Stimulated activated naive CD4-positive, alpha-beta T cell (primary cell): ENCODE data around the gene KRTAP4-12.
A peak's percentile ranks its signal among the peaks of the same experiment; 100 is the strongest.
"Not testable (repeated sequence)": the region's sequence is repeated elsewhere in the genome, so short reads cannot be mapped to it uniquely, and the experiment has no call there.

ENCODE experiments used
- DNase-seq, 6 experiments: peaks; one replicate each; lab custom pipeline; 2025; lab: John Stamatoyannopoulos, UW

KRTAP4-12 gene

GRCh38 chr17:41123991-41124371 is at the start of gene KRTAP4-12:
Gene KRTAP4-12 (minus strand): TSS chr17:41124182. CDS start chr17:41124122, 60 bp downstream.
- not testable (repeated sequence) for DNase-seq

- DNase-seq = no peak
These were observed 47.9 kb upstream of the KRTAP4-12 start for GRCh38 chr17:41171886-41172285.

GRCh38 chr17:41168121-41168520 is 44.1 kb upstream of the KRTAP4-12 start, which contains the start of gene KRTAP4-3:
Gene KRTAP4-3 (minus strand): TSS chr17:41168221. CDS start chr17:41168172, 49 bp downstream.
- DNase-seq = no peak

GRCh38 chr17:41167561-41167960 is 43.6 kb upstream of the KRTAP4-12 start:
- DNase-seq = no peak

GRCh38 chr17:41163828-41164227 is 39.8 kb upstream of the KRTAP4-12 start:
- no peak for DNase-seq

- DNase-seq = no peak
These were observed 36.7 kb upstream of the KRTAP4-12 start, which contains the start of gene KRTAP4-4 for GRCh38 chr17:41160648-41161047. Gene KRTAP4-4 (minus strand): TSS chr17:41160748. CDS start chr17:41160691, 57 bp downstream.

GRCh38 chr17:41160190-41160589 is 36.2 kb upstream of the KRTAP4-12 start:
- DNase-seq = not testable (repeated sequence)

- no peak for DNase-seq
These were observed 29.9 kb upstream of the KRTAP4-12 start for GRCh38 chr17:41153856-41154255.

- no peak for DNase-seq
These were observed 27.5 kb upstream of the KRTAP4-12 start for GRCh38 chr17:41151525-41151924.

GRCh38 chr17:41150026-41150425 is 26.0 kb upstream of the KRTAP4-12 start:
- no peak for DNase-seq

- no peak for DNase-seq
These were observed 25.6 kb upstream of the KRTAP4-12 start, which contains the start of gene KRTAP4-5 for GRCh38 chr17:41149652-41149985. Gene KRTAP4-5 (minus strand): TSS chr17:41149825. CDS start chr17:41149767, 58 bp downstream.

- DNase-seq = not testable (repeated sequence)
These were observed 25.1 kb upstream of the KRTAP4-12 start for GRCh38 chr17:41148971-41149651.

- DNase-seq = no peak
These were observed 23.7 kb upstream of the KRTAP4-12 start for GRCh38 chr17:41147531-41148204.

GRCh38 chr17:41145261-41145660 is 21.3 kb upstream of the KRTAP4-12 start:
- DNase-seq = no peak

GRCh38 chr17:41144846-41145245 is 20.9 kb upstream of the KRTAP4-12 start:
- no peak for DNase-seq

GRCh38 chr17:41141361-41141760 is 17.4 kb upstream of the KRTAP4-12 start:
- no peak for DNase-seq

GRCh38 chr17:41140360-41141131 is 16.6 kb upstream of the KRTAP4-12 start, which contains the start of gene KRTAP4-6:
Gene KRTAP4-6 (minus strand): TSS chr17:41140544. CDS start chr17:41140487, 57 bp downstream.
- no peak for DNase-seq

GRCh38 chr17:41139865-41140264 is 15.9 kb upstream of the KRTAP4-12 start:
- not testable (repeated sequence) for DNase-seq

GRCh38 chr17:41133880-41134735 is 10.1 kb upstream of the KRTAP4-12 start:
- DNase-seq = peak in 3 of 6 experiments; percentile 34 to 44 (median 43)

GRCh38 chr17:41131979-41132378 is 8.0 kb upstream of the KRTAP4-12 start:
- DNase-seq = no peak

- DNase-seq = no peak
These were observed 3.4 kb upstream of the KRTAP4-12 start for GRCh38 chr17:41127371-41127770.
